Stimulated activated CD8-positive, alpha-beta memory T cell treated with anti-CD3 and anti-CD28 coated beads, Interleukin-15, amount 100 ng/mL, for 4 hours (primary cell): ENCODE results near the gene COL6A2.
"Not testable (repeated sequence)": the region's sequence is repeated elsewhere in the genome, so short reads cannot be mapped to it uniquely, and the experiment has no call there.

Experiments
- DNase-seq, 2 donors: peaks; one replicate each; pipeline ENCODE4 v3.0.0-alpha.2; 2020; ENCODE audit warnings: low read depth in 2 of 2

The COL6A2 gene

DNA sequence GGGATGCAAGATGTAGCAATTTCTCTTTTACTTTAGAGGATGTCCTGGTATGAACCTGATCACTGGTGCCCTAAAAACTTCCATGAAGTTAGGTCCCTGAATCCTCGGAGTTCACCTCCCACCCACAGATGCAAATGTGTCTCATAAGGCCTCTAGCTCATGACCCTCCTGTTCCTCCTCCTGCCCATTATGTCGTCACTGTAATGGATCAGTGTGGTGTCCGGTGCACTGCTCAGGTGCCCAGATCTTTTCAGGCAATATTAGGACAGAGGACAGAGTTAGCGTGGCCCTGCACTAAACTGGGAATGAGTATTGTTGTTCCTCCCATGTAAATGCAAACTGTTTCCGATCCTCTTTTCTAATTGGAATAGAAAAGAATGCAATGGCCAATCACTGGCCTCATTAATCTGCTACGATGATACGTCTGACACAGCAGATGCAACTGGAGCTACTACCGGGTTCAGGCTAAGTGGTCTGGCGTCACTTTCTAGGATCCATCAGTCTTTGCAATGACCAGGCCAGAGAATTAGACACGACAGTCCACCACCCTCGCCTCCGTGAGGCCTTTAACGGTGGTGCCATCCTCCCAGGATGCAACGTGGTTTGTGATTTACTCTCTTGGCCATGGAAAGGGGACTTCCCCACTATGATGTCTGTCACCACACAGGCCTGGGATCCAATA, 3.4 kb upstream of the COL6A2 start:
- DNase-seq = no peak

DNA sequence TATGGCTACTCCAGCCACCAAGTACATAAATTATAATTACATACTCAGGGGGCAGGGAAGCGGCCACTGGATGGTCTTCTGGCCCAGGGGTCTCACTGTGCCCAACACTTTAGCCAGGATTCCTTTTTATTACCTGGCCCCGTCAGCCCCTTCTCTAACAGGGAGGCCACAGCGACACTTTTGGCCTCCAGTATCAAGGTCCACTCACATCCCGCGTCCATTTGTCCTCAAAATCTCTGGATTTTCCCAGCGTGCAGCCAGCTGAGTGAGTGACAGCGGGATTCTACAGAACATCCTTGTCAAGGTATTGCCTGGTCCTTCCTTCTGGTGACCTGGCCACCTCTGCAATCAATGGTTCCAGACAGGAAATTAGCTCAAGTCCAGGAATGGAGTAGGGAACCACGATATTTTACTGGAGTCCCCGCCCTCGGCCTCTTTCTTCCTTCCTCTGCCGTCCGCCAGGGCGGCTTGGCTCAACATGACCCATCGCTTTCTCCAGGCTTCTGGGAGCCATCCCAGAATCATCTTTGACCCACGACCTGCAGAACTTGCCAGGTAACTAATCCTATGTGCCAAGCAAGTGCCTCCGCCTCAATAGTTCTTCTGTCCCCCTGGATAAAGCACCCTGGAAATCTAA, 2.7 kb upstream of the COL6A2 start:
- no peak for DNase-seq

DNA sequence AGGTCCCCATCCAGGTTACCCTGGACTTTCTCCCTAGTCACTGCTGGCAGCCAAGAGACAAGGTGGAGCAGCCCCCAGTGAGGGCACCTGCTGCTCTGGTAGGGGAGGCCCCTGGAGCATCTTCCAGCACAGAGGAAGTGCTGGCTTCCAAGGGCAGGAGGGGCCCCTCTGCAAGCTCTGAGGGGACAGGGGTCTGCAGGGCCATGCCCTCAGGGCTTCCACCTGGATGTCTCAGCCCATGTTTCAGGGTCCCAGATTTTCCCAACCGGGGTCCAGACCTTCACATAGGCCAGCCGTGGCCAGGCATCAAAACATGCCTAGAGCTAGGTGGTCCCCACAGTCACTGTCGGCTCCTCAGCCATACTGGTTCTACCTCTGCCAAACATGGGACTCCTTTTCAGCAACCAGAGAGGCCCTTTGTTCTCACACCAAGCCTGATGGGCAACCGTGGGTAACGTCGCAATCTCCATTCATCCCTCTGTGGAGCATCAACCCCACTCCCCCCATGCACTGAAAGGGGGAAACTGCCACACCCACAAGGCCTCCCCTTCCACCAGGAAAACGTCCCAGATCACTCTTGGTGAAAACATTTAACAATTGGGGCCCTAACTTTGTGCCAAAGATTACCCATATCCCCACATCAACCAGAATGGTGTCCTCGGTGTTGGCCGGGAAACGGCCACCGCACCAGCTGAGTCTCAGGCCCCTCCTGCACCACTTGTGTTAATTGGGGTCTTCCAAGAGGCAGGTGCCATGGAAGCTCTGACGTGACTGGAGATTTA, 1.9 kb upstream of the COL6A2 start:
- no peak for DNase-seq

DNA sequence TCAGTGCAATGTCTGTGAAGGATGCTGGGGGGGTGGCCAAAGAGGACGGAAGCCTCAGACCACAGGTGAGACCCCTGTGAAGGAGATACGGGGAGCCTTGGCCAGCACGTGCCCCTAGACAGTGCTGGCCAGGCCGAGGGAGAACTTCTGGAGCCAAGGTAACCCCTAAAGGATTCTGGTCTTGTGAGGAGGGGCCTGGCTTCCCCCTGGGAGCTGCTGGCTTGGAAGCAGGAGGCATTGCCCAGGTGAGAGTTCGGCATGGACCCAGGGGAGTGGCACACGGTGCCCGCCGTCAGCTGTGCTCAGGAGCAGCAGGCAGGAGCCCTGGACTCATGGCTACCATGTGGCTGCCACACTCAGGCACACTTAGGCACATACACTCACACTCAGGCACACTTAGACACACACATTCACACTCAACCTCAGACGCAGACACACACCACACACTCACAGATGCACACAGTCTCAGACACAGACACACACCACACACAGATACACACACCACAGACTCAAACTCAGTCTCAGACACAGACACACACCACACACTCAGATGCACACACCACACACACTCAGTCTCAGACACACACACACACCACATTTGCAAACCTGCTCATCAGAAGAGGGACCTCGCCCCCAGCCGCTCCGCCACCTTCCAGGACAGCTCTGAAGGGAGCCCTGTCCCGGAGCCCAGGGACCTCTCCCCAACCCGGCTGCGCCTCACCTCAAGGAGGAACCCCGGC, 1.1 kb upstream of the COL6A2 start:
- no peak for DNase-seq

DNA sequence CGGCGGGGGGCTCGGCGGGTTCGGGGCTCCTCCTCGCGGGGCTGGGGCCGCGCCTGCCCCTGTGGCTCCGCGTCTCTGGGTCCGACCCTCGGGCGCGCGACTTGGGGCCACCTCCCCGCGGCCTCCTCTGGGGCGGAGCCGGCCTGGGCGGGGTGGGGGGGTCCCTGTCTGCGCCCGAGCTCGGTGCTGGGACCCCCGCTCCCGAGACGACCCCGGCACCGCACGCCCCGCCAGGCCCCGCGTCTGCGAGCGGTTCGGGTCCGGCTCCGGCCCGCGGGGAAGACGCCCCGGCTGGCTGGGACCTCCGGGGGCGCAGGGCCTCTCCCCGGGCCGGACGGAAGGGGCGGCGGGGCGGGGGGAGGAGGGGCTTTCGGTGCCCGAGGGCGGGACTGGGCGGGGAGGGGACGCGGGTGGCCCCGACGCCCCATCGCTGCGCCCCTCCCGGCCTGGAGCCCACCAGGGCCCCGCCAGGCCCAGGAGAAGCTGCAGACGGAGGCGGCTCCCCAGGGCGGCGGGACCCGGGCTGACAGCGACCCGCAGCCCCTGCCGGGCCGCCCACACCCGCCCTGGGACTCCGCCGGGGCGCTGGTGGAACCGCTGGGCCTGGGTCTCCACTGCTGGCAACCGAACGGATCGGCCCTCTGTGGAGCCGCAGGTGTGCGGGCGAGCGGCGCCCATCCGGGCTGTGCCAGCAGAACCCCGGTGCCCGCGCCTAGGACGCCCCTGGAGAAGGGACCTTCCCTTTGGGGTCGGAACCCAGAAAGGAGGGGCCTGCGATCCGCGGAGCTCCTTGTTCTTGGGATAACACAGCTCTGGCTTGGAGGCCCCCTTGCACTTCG, 610 bp downstream of the COL6A2 start:
- DNase-seq = no peak

DNA sequence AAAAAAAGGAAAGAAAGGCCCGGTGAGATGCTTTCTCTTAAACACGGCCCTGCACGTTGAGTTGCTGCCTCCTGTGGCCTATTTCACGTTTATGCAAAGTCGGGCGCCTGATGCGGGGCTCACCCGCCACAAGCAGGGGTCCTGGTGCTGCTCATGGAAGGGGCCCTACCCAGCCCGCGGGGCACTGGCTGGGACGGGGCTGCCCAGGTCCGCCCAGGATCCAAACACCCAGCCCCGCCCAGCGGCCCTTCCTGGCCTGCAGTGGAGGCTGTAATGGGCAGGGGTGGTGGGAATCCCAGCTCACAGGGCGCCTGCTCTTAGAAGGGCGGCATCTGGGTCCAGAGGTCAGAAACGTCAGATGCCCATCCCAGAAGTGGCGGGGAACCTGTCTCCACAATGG, 1.6 kb downstream of the COL6A2 start:
- no peak for DNase-seq

DNA sequence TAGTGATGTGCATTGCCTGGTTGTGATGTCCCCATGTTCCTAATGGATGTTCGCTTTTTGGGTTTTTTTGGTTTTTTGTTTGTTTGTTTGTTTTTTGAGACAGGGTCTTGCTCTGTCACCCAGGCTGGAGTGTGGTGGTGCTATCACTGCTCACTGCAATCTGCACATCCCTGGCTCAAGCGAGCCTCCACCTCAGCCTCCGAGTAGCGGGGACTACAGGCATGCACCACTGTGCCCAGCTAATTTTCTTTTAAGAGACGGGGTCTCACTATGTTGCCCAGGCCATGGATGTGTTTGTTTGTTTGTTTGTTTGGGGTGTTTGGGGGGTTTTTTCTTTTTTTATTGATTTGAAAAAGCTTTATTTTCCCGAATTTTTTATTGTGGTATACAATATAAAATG, 2.1 kb downstream of the COL6A2 start:
- DNase-seq = no peak

DNA sequence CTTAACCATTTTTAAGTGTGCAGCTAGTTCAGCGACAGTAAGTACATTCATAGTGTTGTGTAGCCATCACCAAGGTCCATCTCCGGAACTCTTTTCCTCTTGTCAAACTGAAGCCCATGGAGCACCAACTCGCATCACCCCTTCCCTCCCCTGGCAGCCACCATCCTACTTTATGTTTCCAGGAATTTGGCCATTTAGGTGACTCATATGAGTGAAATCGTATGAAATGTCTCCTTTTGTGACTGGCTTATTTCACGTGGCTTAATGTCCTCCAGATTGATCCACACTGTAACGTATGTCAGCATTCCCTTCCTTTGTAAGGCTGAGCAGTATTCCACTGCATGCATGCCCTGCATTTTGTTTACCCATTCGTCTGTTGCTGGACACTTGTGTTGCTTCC, 2.5 kb downstream of the COL6A2 start:
- DNase-seq = no peak

DNA sequence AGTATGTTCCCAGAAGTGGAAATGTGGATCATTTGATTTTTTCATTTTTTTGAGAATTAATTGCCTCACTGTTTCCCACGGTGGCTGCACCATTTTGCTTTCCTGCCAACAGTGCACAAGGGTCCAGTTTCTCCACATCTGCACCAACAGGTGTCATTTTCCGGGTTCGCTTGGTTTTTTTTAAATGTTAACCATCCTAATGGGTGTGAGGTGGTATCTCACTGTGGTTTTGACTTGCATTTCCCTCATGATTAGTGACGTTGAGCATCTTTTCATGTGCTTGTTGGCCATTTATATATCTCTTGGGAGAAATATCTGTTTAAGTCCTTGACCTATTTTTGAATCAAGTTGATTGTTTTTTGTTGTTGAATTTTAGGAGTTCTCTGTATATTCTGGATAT, 3.0 kb downstream of the COL6A2 start:
- no peak for DNase-seq

DNA sequence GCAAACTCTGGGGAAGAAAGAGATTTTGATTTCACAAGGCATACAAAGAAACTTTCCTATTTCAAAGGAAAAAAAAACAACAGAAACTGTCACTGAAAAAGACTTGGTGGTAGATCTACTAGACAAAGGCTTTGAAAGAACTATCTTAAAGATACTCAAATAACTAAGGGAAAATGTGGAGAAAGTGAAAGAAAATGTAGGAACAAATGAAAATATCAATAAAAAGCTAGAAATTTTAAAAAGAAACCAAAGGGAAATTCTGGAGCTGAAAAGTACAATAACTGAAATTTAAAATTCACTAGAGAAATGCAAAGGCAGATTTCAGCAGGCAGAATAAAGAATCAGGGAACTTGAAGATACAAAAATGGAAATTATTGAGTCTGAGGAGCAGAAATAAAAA, 6.2 kb downstream of the COL6A2 start:
- no peak for DNase-seq

DNA sequence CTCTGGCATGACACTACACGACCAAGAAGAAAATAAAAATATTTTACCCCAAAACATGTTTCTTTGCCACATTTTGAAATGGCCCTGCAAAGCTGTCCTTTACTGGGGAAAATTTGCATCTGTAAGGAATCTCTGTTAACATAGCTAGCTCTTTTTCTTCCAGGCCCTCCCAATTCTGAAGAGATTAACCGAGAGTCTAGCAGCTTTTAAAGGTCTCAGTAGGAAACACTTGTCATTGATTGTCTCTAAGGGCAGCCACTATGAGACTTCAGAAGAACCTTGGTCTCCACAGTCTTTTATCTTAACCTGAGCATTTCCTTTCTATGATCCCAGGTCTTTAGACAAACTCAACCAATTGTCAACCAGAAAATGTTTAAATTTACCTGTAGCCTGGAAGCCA, 9.5 kb downstream of the COL6A2 start:
- not testable (repeated sequence) for DNase-seq

DNA sequence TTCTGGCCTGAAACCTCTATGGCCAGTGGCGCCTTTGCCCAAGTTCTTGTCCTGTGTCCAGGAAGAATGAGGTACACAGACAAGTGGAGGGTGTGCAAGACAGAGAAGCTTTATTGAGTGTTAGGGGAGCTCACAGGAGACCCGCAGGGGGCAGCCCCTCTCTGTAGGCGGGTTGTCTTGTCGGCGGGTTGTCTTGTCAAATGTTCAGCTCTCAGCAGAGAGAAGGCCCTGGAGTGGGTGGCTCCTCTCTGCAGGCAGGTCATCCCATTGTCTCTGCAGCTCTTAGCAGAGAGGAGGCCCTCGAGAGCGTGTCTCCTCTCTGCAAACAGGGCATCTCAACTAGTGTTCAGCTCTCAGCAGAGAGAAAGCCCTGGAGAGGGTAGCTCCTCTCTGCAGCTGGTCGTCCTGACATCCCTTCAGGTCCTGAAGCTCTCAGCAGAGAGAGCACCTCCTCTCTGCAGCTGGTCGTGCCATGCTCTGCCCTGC, 11.0 kb downstream of the COL6A2 start:
- DNase-seq = no peak

DNA sequence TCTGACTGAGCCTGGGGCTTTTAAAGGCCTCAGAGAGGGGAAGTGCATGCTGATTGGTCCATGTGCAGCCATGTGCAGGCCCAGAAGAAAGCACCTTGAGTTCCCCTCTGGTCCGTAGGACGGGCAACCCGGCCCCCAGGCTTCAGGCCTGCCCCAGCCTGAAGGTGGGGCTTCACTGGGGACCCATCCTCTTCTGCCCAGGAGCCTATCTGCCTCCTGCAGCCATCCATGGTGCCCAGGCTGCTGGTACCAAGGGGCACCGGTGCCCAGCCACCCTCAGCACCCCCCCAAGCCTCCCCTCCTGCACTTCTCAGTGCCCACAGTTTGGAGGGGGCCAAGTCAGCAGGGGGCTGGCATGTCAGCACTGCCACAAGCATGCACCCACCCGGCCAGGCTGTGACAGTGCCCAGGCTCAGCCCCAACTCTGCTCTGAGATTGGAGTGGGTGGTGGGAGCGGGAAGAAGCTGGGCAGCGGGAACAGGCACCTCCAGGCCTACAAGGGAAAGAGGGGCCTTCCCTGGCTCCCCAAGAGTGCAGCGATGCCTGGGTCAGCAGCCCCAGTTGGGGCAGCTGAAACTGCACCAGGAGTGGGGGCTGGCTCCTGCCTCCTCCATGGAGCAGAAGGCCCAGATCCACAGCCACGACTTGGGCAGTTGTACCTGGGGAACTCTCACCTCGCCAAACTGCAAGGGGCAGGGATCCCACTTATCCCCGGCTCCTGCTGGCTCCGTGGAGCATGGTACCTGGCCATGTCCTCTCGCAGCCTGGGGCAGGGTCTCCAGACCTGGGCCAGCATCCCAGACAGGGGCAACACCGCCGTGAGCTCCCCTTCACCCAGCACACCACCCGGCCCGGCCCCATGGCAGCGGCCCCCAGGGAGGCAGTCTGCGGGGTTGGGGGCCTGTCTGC, 11.7 kb downstream of the COL6A2 start:
- no peak for DNase-seq

DNA sequence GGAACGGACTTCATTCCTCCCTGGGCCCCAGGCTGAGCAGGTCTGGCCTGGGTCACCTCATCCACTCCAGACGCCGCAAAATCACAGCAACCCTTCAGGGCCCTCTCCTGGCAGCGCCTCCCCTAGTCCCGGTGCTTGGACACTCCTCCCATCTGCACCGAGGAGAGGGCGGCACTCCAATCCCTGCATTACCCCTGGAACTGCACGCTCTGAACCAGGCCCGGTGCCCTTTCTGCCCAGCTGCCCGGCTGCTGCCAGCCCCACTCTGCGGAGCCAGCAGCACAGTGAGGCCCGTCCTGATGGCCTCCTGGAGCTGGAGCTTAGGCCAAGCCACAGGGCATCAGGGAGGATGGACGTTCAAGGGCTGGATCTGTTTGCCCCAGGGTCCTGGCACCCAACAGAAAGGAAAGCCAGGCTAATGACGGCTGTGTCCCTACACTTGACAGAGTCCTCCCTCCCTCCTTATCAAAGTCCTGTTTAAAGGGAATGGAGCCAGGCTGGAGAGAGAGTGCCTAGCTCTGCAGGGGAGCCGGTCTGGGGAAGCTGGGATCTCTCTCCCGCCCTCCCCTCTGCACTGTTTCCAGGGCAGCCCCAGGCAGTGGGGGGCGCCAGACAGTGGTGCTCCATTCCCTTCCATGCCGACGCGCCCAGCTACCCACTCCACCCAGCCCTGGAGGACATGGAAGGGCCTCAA, 12.7 kb downstream of the COL6A2 start:
- DNase-seq = no peak

DNA sequence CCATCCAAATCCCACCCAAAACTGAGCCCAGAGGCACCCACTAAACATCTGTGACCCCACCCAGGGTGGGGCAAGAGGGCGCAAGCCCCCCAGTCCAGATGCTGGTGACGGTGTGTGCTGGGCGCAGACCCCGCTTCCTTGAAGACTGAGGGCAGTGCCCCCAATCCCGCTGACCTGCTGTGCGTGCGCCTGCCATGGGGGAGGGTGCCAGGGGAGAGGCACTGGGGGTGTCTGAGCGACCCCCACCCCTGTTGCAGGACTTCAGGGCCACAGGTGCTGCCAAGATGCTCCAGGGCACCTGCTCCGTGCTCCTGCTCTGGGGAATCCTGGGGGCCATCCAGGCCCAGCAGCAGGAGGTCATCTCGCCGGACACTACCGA, 13.3 kb downstream of the COL6A2 start:
- DNase-seq = no peak

DNA sequence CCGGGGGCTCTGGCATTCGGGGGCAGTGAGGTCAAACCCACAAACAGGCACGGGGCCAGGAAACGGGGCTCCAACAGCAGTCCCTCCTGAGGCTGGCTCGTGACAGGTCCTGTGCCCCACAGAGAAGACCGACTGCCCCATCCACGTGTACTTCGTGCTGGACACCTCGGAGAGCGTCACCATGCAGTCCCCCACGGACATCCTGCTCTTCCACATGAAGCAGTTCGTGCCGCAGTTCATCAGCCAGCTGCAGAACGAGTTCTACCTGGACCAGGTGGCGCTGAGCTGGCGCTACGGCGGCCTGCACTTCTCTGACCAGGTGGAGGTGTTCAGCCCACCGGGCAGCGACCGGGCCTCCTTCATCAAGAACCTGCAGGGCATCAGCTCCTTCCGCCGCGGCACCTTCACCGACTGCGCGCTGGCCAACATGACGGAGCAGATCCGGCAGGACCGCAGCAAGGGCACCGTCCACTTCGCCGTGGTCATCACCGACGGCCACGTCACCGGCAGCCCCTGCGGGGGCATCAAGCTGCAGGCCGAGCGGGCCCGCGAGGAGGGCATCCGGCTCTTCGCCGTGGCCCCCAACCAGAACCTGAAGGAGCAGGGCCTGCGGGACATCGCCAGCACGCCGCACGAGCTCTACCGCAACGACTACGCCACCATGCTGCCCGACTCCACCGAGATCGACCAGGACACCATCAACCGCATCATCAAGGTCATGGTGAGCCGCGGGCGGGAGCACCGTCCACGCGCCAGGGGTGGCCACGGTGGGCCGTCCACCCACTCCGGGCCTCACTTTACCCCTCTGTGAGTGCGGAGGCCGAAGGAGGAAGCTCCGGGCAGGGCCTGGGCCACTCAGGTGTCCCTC, 14.2 kb downstream of the COL6A2 start:
- DNase-seq = no peak

DNA sequence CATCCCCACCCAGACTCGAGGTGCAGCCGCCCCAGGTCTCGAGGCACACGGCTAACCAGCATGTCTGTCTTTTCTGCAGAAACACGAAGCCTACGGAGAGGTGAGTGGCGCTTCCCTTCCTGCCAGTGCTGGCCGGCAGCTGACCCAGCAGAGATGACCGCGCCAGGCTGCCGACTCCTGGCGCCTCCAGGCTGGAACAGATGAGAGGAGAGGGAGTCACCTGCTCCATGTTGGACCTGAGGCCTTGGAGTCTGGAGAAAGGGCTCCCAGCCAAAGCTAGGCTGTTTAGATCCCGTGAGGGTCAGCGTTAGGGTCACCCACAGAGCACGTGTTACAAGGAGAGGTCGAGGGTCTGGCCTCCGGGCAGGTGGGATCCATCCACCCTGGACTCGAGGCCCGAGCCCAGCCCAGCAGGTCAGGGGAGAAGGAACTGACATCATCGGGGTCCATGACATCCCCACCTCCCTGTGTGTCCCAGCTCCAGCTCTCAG, 14.9 kb downstream of the COL6A2 start:
- DNase-seq = no peak

DNA sequence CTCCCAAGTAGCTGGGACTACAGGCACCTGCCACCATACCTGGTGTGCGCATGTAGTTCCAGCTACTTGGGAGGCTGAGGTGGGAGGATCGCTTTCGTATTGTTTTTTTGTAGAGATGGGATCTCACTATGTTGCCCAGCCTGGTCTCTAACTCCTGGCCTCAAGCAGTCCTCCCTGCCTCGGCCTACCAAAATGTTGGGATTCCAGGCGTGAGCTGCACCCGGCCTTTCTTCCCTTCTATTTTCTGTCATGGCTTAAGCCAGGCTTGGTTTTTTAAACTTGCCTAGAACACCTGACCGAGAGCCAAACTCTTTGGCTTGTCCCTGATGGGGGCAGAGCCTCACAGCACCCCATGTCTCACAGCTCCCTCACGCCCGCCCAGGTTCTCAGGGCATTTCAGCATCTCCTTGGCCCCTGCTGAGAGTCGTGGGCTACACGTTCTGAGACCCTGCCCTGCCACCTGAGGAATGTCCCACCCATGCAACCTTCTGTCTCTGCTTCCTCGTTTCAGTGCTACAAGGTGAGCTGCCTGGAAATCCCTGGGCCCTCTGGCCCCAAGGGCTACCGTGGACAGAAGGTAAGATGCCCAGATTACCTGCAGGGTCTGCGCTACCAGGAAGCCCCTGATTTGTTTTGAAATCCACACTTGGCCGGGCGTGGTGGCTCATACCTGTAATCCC, 15.7 kb downstream of the COL6A2 start:
- no peak for DNase-seq
